AG09319 (cell line): Measurements from ENCODE around the gene ACSS3.

ENCODE experiments used
- DNase-seq: peaks from one replicate; pipeline ENCODE4 v3.0.0-alpha.2; 2010; ENCODE audit warnings: low read depth; ENCODE audit errors: extremely low read depth
- TF ChIP-seq, protein P1 (sequence below): IDR thresholded peaks from 2 replicates; pipeline ENCODE4 v1.5.1; 2011; ENCODE audit warnings: low read depth, mild to moderate bottlenecking, inconsistent platforms, low read length, moderate library complexity

ACSS3 gene

DNA sequence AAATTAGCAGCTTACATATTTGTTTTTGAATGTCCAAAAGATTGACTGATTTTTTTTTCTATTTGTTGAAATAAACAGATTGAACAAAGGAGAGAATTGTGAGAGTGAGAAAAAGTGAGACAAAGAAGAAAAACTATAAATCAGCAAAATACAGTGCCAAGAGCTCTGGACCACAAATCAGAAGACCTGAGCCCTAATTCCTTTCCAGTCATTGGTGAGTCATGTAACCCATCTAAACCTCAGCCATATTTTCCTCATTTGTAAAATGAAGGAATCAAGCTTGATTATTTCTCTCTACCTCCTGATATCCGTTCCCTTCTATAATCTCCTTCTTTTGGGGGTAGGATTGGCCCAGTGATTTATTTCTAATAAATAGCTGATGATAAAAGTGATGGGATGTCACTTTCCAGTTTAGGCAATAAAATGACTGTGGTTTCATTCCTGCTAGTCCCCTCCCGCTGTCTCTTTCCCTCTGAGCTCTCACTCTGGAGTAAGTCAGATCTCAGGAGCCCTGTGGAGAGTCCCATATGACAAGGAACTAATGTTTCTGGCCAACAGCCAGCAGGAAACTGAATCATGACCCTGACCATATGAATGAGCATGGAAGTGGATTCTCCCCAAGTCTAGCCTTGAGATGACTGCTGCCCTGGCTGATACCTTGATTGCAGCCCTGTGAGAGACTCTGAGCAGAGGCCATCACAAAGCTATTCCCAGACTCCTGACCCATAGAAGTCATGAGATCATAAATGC, 218.9 kb downstream of the ACSS3 start:
- TF ChIP-seq, protein P1, sequence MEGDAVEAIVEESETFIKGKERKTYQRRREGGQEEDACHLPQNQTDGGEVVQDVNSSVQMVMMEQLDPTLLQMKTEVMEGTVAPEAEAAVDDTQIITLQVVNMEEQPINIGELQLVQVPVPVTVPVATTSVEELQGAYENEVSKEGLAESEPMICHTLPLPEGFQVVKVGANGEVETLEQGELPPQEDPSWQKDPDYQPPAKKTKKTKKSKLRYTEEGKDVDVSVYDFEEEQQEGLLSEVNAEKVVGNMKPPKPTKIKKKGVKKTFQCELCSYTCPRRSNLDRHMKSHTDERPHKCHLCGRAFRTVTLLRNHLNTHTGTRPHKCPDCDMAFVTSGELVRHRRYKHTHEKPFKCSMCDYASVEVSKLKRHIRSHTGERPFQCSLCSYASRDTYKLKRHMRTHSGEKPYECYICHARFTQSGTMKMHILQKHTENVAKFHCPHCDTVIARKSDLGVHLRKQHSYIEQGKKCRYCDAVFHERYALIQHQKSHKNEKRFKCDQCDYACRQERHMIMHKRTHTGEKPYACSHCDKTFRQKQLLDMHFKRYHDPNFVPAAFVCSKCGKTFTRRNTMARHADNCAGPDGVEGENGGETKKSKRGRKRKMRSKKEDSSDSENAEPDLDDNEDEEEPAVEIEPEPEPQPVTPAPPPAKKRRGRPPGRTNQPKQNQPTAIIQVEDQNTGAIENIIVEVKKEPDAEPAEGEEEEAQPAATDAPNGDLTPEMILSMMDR = no peak
- no peak for DNase-seq

- TF ChIP-seq, protein P1 = no peak
- no peak for DNase-seq
Observed at GRCh38 chr12:81297601-81298000, 219.7 kb downstream of the ACSS3 start.

GRCh38 chr12:81300454-81300853, 222.6 kb downstream of the ACSS3 start:
- TF ChIP-seq, protein P1 = no peak
- DNase-seq = no peak

DNA sequence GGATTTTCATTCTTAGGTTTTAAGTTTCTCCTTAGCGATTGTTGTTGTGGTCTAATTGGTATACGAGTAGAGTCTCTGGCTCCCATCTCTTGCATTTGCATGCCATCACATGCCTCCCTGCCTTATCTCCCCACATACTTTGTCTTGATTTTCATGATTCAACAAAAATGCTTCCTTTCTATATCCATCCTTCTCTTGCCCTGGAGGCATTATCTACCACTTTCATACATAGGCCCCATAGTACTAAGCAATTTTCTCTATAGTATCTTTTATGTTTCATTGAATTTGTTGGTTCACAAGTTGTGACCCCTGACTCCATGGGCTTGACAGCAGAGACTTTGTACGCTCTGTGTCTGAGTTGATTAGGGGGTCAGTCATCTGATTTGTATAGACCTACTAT, 226.1 kb downstream of the ACSS3 start:
- TF ChIP-seq, protein P1 = no peak
- DNase-seq = no peak
